Liver (tissue), 9 donors: ENCODE data around the gene SPTBN1. TPM values are rescaled to one million over a fixed set of nuclear protein-coding genes. Genes with fewer than 3 reads are reported as not detected.

Experiments used
- DNase-seq: peaks from one replicate; pipeline ENCODE4 v3.0.0-alpha.2; 2017; ENCODE audit warnings: low spot score
- H3K27ac ChIP-seq, 2 donors: one replicate each; pipeline ENCODE4 v1.7.0; 2013; ENCODE audit warnings: inconsistent platforms in 2 of 2, low read length in 2 of 2, control low read depth in 1 of 2, low read depth in 1 of 2, mild to moderate bottlenecking in 1 of 2
- H3K27me3 ChIP-seq, 4 donors: one replicate each; pipeline versions ENCODE4 v1.6.1 to v1.7.0; 2013; ENCODE audit warnings: low read length in 3 of 4, inconsistent platforms in 1 of 4, mild to moderate bottlenecking in 1 of 4, moderate library complexity in 1 of 4; ENCODE audit not compliant: control insufficient read depth in 4 of 4, insufficient read depth in 4 of 4
- H3K36me3 ChIP-seq, 4 donors: one replicate each; pipeline versions ENCODE4 v1.6.1 to v1.7.0; 2013; ENCODE audit warnings: low read length in 3 of 4, mild to moderate bottlenecking in 3 of 4, low read depth in 1 of 4, moderate library complexity in 1 of 4; ENCODE audit not compliant: control insufficient read depth in 4 of 4, insufficient read depth in 3 of 4
- H3K4me1 ChIP-seq, 4 donors: one replicate each; pipeline versions ENCODE4 v1.6.1 to v1.7.0; 2013; ENCODE audit warnings: low read length in 3 of 4, mild to moderate bottlenecking in 3 of 4, moderate library complexity in 1 of 4; ENCODE audit not compliant: control insufficient read depth in 4 of 4, insufficient read depth in 4 of 4
- H3K4me3 ChIP-seq, 3 donors: one replicate each; pipeline versions ENCODE4 v1.6.1 to v1.7.0; 2013; ENCODE audit warnings: low read length in 3 of 3, control low read depth in 1 of 3, low read depth in 1 of 3, mild to moderate bottlenecking in 1 of 3
- H3K9ac ChIP-seq, 2 donors: one replicate each; pipeline ENCODE4 v1.7.0; 2013; ENCODE audit warnings: low read length in 2 of 2, mild to moderate bottlenecking in 2 of 2, moderate library complexity in 2 of 2, control low read depth in 1 of 2, low read depth in 1 of 2
- H3K9me3 ChIP-seq, 4 donors: one replicate each; pipeline versions ENCODE4 v1.6.1 to v1.7.0; 2013; ENCODE audit warnings: low read length in 3 of 4; ENCODE audit not compliant: control insufficient read depth in 4 of 4
- EGR1 ChIP-seq, 2 donors: IDR thresholded peaks; 2 replicates each; pipeline ENCODE4 v1.6.1; 2016 to 2018; ENCODE audit warnings: antibody characterized with exemption in 2 of 2, low read depth in 2 of 2
- FOXA1 ChIP-seq: IDR thresholded peaks from 2 replicates; pipeline ENCODE4 v1.6.1; 2016; ENCODE audit warnings: antibody characterized with exemption
- FOXA2 ChIP-seq: IDR thresholded peaks from 2 replicates; pipeline ENCODE4 v1.6.1; 2016; ENCODE audit warnings: antibody characterized with exemption
- GABPA ChIP-seq, 2 donors: IDR thresholded peaks in 1 of 2; conservative IDR thresholded peaks in 1 of 2; 2 replicates each; pipeline ENCODE4 v1.6.1; 2016; ENCODE audit warnings: antibody characterized with exemption in 2 of 2, mild to moderate bottlenecking in 1 of 2, moderate library complexity in 1 of 2
- HNF4A ChIP-seq, 2 donors: conservative IDR thresholded peaks; 2 replicates each; pipeline ENCODE4 v1.6.1; 2016; ENCODE audit warnings: antibody characterized with exemption in 2 of 2, mild to moderate bottlenecking in 2 of 2
- HNF4G ChIP-seq: IDR thresholded peaks from 2 replicates; pipeline ENCODE4 v1.6.1; 2016; ENCODE audit warnings: antibody characterized with exemption
- JUND ChIP-seq, 2 donors: IDR thresholded peaks; 2 replicates each; pipeline ENCODE4 v1.6.1; 2016; ENCODE audit warnings: antibody characterized with exemption in 2 of 2
- NR2F2 ChIP-seq: IDR thresholded peaks from 2 replicates; pipeline ENCODE4 v1.6.1; 2016; ENCODE audit warnings: antibody characterized with exemption
- RAD21 ChIP-seq, 2 donors: IDR thresholded peaks; 2 replicates each; pipeline ENCODE4 v1.6.1; 2016; ENCODE audit warnings: antibody characterized with exemption in 2 of 2, mild to moderate bottlenecking in 2 of 2
- RXRA ChIP-seq, 2 donors: IDR thresholded peaks; 2 replicates each; pipeline ENCODE4 v1.6.1; 2017 to 2018; ENCODE audit warnings: antibody characterized with exemption in 2 of 2, mild to moderate bottlenecking in 1 of 2
- SP1 ChIP-seq: IDR thresholded peaks from 2 replicates; pipeline ENCODE4 v1.6.1; 2018; ENCODE audit warnings: antibody characterized with exemption, mild to moderate bottlenecking
- TAF1 ChIP-seq: conservative IDR thresholded peaks from 2 replicates; pipeline ENCODE4 v1.6.1; 2016; ENCODE audit warnings: antibody characterized with exemption, mild to moderate bottlenecking
- YY1 ChIP-seq: IDR thresholded peaks from 2 replicates; pipeline ENCODE4 v1.6.1; 2016; ENCODE audit warnings: antibody characterized with exemption, mild to moderate bottlenecking
- WGBS: extraction: QIAGEN DNeasy Blood & Tissue Kit; methylation state at CpG from one replicate; pipeline ENCODE4 v1.1.7; 2013; 5-methylcytosine and 5-hydroxymethylcytosine counted together
- polyA plus RNA-seq, 2 donors: library from polyadenylated mRNA; stranded (reverse) in 1 of 2; unstranded in 1 of 2; fragments of 200-250 nt in 1 of 2; fragments of >200 nt in 1 of 2; fragmentation: Nextera tagmentation in 1 of 2; extraction: Ambion mirVana in 1 of 2; gene quantifications; one replicate each; pipeline versions ENCODE4 v1.2.1 to v1.2.3, GENCODE V29; 2013 to 2015
- total RNA-seq, 2 donors: library from RNA; depleted of rRNA; stranded (reverse); fragments of >200 nt; gene quantifications; one replicate each; pipeline ENCODE4 v1.2.3, GENCODE V29; 2014
- TF ChIP-seq, protein P1 (sequence below): fragments of 150-350 bp; IDR thresholded peaks from 2 replicates; pipeline ENCODE4 v1.5.1; 2017; ENCODE audit warnings: improper control_type of control experiment, low read depth, low read length; ENCODE audit not compliant: missing input control
- TF ChIP-seq, protein P2 (sequence below): IDR thresholded peaks from 2 replicates; pipeline ENCODE4 v1.6.1; 2016; ENCODE audit warnings: antibody characterized with exemption
- TF ChIP-seq, protein P3 (sequence below): IDR thresholded peaks from 2 replicates; pipeline ENCODE4 v1.6.1; 2016; ENCODE audit warnings: antibody characterized with exemption
- TF ChIP-seq, protein P4 (sequence below): IDR thresholded peaks from 2 replicates; pipeline ENCODE4 v1.6.1; 2016; ENCODE audit warnings: antibody characterized with exemption
- TF ChIP-seq, protein P5 (sequence below): IDR thresholded peaks from 2 replicates; pipeline ENCODE4 v1.6.1; 2016; ENCODE audit warnings: antibody characterized with exemption, mild to moderate bottlenecking
- donor health status: healthy.
- donor health status: healthy.
- donor health status: healthy.
- donor health status: healthy.
- donor health status: healthy.

The SPTBN1 gene
- total and polyA plus RNA-seq, 4 donors = 44.8 to 191 (median 75.9) TPM

DNA sequence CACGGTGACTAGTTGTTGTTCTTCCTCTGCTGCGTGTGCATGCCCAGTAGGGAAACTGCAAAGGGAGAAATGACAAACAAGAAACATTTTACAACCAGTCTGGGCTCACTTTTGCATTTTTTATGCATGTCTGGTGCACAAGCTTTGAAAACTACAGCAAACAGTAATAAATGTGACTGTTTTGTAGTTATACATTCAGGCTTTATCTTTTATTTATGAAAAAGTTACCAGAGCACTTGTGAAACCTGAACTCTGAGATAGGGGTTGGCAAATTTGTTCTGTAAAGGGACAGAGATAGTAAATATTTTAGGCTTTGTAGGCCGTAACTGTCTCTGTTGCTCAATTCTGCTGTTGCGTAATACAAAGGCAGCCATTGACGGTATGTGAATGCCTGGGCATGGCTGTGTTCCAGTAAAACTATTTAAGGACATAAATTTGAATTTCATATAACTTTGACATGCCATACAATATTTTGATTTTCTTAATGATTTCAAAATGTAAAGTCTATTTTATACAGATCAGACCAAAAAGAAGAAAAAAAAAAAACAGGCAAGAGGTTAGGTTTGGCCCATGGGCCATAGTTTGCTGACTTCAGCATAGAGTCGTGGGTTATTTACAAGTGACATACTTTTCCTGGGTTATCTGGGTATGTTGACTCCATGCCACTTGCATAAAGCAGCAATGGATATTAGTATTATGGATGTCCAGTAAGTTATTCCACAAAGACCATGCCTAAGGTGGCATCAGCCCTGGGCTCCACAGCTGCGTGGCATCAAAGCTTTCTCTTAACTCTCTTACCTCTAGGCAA lies 213.8 kb downstream of the SPTBN1 start:
- 25% methylated on average over 7 of the region's 7 CpGs for WGBS
- Histone ChIP-seq H3K9ac (peak overlapping the region in 1 of 2 donors; percentile 39), H3K27me3 (no peaks in the 10 kb centered on the region), H3K9me3 (no peaks in the 10 kb centered on the region), H3K4me1 (peaks cover 13 to 61% (median 51%) of the 10 kb centered on the region in 4 donors), H3K36me3 (peaks cover 0 to 19% (median 12%) of the 10 kb centered on the region in 4 donors), H3K27ac (peak overlapping the region; percentile 79 to 90), H3K4me3 (no peak overlapping the region)
- TF ChIP-seq YY1 (peak; percentile 98), EGR1 (IDR thresholded peaks at IDR 0.05; ENCODE audit: low read depth in 2 of 2) (peak in 1 of 2 donors; percentile 31), RAD21 (IDR thresholded peaks at IDR 0.05) (peak; percentile 40 to 58), TAF1 (no peak), HNF4G (peak; percentile 53), FOXA2 (peak; percentile 55), SP1 (peak; percentile 57), JUND (IDR thresholded peaks at IDR 0.05) (peak; percentile 41 to 80), NR2F2 (peak; percentile 67), RXRA (IDR thresholded peaks at IDR 0.05) (peak; percentile 80 to 91), GABPA (IDR thresholded peaks at IDR 0.05 in 1 of 2, conservative IDR thresholded peaks at IDR 0.05 in 1 of 2) (peak in 1 of 2 donors; percentile 53), HNF4A (conservative IDR thresholded peaks at IDR 0.05) (peak; percentile 89 to 94), FOXA1 (peak; percentile 41)
- TF ChIP-seq, protein P1, sequence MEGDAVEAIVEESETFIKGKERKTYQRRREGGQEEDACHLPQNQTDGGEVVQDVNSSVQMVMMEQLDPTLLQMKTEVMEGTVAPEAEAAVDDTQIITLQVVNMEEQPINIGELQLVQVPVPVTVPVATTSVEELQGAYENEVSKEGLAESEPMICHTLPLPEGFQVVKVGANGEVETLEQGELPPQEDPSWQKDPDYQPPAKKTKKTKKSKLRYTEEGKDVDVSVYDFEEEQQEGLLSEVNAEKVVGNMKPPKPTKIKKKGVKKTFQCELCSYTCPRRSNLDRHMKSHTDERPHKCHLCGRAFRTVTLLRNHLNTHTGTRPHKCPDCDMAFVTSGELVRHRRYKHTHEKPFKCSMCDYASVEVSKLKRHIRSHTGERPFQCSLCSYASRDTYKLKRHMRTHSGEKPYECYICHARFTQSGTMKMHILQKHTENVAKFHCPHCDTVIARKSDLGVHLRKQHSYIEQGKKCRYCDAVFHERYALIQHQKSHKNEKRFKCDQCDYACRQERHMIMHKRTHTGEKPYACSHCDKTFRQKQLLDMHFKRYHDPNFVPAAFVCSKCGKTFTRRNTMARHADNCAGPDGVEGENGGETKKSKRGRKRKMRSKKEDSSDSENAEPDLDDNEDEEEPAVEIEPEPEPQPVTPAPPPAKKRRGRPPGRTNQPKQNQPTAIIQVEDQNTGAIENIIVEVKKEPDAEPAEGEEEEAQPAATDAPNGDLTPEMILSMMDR = no peak
- TF ChIP-seq, protein P2, sequence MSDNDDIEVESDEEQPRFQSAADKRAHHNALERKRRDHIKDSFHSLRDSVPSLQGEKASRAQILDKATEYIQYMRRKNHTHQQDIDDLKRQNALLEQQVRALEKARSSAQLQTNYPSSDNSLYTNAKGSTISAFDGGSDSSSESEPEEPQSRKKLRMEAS = peak; percentile 60
- TF ChIP-seq, protein P3, sequence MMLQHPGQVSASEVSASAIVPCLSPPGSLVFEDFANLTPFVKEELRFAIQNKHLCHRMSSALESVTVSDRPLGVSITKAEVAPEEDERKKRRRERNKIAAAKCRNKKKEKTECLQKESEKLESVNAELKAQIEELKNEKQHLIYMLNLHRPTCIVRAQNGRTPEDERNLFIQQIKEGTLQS = peak; percentile 53
- TF ChIP-seq, protein P4, sequence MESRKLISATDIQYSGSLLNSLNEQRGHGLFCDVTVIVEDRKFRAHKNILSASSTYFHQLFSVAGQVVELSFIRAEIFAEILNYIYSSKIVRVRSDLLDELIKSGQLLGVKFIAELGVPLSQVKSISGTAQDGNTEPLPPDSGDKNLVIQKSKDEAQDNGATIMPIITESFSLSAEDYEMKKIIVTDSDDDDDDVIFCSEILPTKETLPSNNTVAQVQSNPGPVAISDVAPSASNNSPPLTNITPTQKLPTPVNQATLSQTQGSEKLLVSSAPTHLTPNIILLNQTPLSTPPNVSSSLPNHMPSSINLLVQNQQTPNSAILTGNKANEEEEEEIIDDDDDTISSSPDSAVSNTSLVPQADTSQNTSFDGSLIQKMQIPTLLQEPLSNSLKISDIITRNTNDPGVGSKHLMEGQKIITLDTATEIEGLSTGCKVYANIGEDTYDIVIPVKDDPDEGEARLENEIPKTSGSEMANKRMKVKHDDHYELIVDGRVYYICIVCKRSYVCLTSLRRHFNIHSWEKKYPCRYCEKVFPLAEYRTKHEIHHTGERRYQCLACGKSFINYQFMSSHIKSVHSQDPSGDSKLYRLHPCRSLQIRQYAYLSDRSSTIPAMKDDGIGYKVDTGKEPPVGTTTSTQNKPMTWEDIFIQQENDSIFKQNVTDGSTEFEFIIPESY = peak; percentile 87
- TF ChIP-seq, protein P5, sequence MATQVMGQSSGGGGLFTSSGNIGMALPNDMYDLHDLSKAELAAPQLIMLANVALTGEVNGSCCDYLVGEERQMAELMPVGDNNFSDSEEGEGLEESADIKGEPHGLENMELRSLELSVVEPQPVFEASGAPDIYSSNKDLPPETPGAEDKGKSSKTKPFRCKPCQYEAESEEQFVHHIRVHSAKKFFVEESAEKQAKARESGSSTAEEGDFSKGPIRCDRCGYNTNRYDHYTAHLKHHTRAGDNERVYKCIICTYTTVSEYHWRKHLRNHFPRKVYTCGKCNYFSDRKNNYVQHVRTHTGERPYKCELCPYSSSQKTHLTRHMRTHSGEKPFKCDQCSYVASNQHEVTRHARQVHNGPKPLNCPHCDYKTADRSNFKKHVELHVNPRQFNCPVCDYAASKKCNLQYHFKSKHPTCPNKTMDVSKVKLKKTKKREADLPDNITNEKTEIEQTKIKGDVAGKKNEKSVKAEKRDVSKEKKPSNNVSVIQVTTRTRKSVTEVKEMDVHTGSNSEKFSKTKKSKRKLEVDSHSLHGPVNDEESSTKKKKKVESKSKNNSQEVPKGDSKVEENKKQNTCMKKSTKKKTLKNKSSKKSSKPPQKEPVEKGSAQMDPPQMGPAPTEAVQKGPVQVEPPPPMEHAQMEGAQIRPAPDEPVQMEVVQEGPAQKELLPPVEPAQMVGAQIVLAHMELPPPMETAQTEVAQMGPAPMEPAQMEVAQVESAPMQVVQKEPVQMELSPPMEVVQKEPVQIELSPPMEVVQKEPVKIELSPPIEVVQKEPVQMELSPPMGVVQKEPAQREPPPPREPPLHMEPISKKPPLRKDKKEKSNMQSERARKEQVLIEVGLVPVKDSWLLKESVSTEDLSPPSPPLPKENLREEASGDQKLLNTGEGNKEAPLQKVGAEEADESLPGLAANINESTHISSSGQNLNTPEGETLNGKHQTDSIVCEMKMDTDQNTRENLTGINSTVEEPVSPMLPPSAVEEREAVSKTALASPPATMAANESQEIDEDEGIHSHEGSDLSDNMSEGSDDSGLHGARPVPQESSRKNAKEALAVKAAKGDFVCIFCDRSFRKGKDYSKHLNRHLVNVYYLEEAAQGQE = peak; percentile 73
- no peak for DNase-seq
